Hepatocyte (in vitro differentiated cells): Measurements from ENCODE around the gene PACS1. TPM values are rescaled to one million over a fixed set of nuclear protein-coding genes. Genes with fewer than 3 reads are reported as not detected.
A peak's percentile ranks its signal among the peaks of the same experiment; 100 is the strongest.

Source experiments
- DNase-seq: peaks from one replicate; pipeline ENCODE4 v3.0.0-alpha.2; 2016; ENCODE audit warnings: low spot score
- H2AFZ ChIP-seq: fragments of 200-600 bp; sonication (generic); 2 replicates; pipeline ENCODE4 v1.6.0; 2016; ENCODE audit warnings: antibody characterized with exemption, mild to moderate bottlenecking
- H3K27ac ChIP-seq: fragments of 200-600 bp; sonication (generic); 2 replicates; pipeline ENCODE4 v1.5.1; 2016; ENCODE audit warnings: mild to moderate bottlenecking
- H3K27me3 ChIP-seq: fragments of 200-600 bp; sonication (generic); 2 replicates; pipeline ENCODE4 v1.6.1; 2016
- H3K36me3 ChIP-seq: fragments of 200-600 bp; sonication (generic); replicated peaks from 2 replicates; pipeline ENCODE4 v1.5.1; 2016; ENCODE audit warnings: low read depth; ENCODE audit not compliant: insufficient read depth
- H3K4me1 ChIP-seq: fragments of 200-600 bp; sonication (generic); 2 replicates; pipeline ENCODE4 v1.5.1; 2016; ENCODE audit warnings: mild to moderate bottlenecking, moderate library complexity; ENCODE audit not compliant: insufficient read depth
- H3K4me2 ChIP-seq: fragments of 200-600 bp; sonication (generic); 2 replicates; pipeline ENCODE4 v1.6.0; 2016
- H3K4me3 ChIP-seq: fragments of 200-600 bp; sonication (generic); 2 replicates; pipeline ENCODE4 v1.5.1; 2016; ENCODE audit warnings: mild to moderate bottlenecking
- H3K79me2 ChIP-seq: fragments of 200-600 bp; sonication (generic); 2 replicates; pipeline ENCODE4 v1.6.0; 2017; ENCODE audit warnings: mild to moderate bottlenecking
- H3K9me2 ChIP-seq: fragments of 200-600 bp; sonication (generic); replicated peaks from 2 replicates; pipeline ENCODE4 v1.6.0; 2017; ENCODE audit warnings: mild to moderate bottlenecking; ENCODE audit not compliant: insufficient read depth
- H3K9me3 ChIP-seq: fragments of 200-600 bp; sonication (generic); 2 replicates; pipeline ENCODE4 v1.5.1; 2016; ENCODE audit warnings: low read depth, mild to moderate bottlenecking
- H4K20me1 ChIP-seq: fragments of 200-600 bp; sonication (generic); 2 replicates; pipeline ENCODE4 v1.6.0; 2016; ENCODE audit warnings: mild to moderate bottlenecking; ENCODE audit not compliant: insufficient read depth, poor library complexity, severe bottlenecking
- EZH2 ChIP-seq: fragments of 200-600 bp; sonication (generic); IDR thresholded peaks from 2 replicates; pipeline ENCODE4 v1.6.1; 2016; ENCODE audit warnings: antibody characterized with exemption, mild to moderate bottlenecking, borderline replicate concordance
- EZH2phosphoT487 ChIP-seq: fragments of 200-600 bp; sonication (generic); IDR thresholded peaks from one replicate; pipeline ENCODE4 v1.6.1; 2018; ENCODE audit warnings: antibody characterized with exemption, mild to moderate bottlenecking, low read depth, moderate library complexity; ENCODE audit not compliant: unreplicated experiment, severe bottlenecking
- WGBS: methylation state at CpG from one replicate; pipeline ENCODE4 v1.1.6; 2016; ENCODE audit warnings: low lambda C conversion rate; ENCODE audit errors: missing lambda C conversion rate; 5-methylcytosine and 5-hydroxymethylcytosine counted together
- polyA plus RNA-seq: library from polyadenylated mRNA; unstranded; fragments of >200 nt; fragmentation: Nextera tagmentation; extraction: Ambion mirVana; gene quantifications from 2 replicates; pipeline ENCODE4 v1.2.1, GENCODE V29; 2016
- total RNA-seq: library from RNA; depleted of rRNA; stranded (reverse); fragments of >200 nt; gene quantifications from 2 replicates; pipeline ENCODE4 v1.2.3, GENCODE V29; 2014
- TF ChIP-seq, protein P1 (sequence below): fragments of 200-600 bp; sonication (generic); IDR thresholded peaks from 2 replicates; pipeline ENCODE4 v1.5.1; 2016; ENCODE audit warnings: antibody characterized with exemption, mild to moderate bottlenecking; ENCODE audit not compliant: poor library complexity

PACS1 gene
- total and polyA plus RNA-seq, 2 experiments from 2014 or later = 28.2 to 71.5 TPM

DNA sequence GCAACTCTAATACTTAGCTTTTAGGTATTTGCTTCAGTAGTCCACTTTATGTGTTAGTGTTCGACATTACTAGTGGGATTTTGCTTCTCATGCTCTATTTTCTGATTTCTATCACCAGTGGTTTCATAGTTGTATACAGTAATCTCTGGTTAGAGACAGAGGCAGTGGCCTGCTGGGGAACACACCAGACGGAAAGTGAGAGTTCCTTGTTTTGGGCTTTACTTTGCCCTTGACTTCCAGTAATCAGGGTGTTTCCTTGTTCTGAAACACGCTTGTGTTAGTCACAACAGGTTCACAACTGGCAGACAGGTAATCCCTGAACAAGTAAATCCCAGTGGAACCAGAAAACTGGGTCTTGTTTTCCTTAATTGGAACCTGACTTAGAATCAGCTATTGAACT is 56.0 kb downstream of the PACS1 start:
- peak overlapping the region; percentile 10 for H3K4me2 ChIP-seq
- DNase-seq = no peak
- no peaks in the 10 kb centered on the region for H3K9me3 ChIP-seq
- H2AFZ ChIP-seq = no peak overlapping the region
- TF ChIP-seq EZH2phosphoT487 (no peak), EZH2 (no peak)
- TF ChIP-seq, protein P1, sequence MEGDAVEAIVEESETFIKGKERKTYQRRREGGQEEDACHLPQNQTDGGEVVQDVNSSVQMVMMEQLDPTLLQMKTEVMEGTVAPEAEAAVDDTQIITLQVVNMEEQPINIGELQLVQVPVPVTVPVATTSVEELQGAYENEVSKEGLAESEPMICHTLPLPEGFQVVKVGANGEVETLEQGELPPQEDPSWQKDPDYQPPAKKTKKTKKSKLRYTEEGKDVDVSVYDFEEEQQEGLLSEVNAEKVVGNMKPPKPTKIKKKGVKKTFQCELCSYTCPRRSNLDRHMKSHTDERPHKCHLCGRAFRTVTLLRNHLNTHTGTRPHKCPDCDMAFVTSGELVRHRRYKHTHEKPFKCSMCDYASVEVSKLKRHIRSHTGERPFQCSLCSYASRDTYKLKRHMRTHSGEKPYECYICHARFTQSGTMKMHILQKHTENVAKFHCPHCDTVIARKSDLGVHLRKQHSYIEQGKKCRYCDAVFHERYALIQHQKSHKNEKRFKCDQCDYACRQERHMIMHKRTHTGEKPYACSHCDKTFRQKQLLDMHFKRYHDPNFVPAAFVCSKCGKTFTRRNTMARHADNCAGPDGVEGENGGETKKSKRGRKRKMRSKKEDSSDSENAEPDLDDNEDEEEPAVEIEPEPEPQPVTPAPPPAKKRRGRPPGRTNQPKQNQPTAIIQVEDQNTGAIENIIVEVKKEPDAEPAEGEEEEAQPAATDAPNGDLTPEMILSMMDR = no peak
- WGBS = 84% methylated on average over 3 of the region's 3 CpGs
- H3K4me3 ChIP-seq = no peak overlapping the region
- no peaks in the 10 kb centered on the region for H3K9me2 ChIP-seq
- H3K27ac ChIP-seq = peak overlapping the region; percentile 60
- H3K27me3 ChIP-seq = no peaks in the 10 kb centered on the region
- H3K36me3 ChIP-seq = no peaks in the 10 kb centered on the region
- H3K79me2 ChIP-seq = peaks cover 84% of the 10 kb centered on the region
- H4K20me1 ChIP-seq = no peaks in the 10 kb centered on the region
- H3K4me1 ChIP-seq = peaks cover 19% of the 10 kb centered on the region

DNA sequence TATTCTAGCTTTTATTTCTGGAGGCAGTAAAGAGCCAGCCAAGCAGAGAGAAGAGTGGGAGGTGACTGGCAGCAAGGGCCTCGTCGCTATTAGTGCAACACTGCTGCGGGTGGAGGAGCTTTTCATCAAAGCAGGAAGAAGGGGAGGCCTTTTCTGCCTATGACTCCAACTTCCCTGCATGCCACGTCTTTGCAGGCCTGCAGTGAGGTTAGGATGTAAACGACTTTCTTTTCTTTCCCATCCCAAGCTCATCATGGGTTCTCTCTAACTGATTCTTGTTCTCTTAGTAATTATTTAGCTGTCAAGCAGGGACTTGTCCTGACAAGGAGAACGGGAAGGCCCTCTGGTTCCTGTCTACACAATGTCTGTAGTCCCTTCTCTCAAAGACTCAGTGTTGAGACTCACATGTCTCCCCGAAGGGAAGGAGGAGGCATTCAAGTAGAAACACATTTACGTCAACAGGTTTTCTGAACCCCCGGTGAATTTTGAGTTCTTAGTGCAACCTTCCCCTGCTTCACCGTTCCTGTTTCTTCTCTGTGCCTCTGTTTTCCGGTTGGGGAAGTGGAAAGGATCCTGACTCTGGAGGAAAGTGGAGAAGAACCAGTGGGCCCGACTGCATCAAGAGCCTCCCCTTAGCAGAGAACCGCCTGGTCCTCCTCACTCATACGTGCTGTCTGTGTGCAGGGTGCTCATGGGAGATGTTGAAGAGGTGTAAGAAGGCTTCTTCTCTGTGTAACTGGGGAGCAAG is 56.9 kb downstream of the PACS1 start:
- H3K27me3 ChIP-seq = no peaks in the 10 kb centered on the region
- no peaks in the 10 kb centered on the region for H3K9me3 ChIP-seq
- peak; percentile 65 for DNase-seq
- no peak for TF ChIP-seq EZH2phosphoT487
- no peak for TF ChIP-seq EZH2
- TF ChIP-seq, protein P1 = no peak
- H3K36me3 ChIP-seq = no peaks in the 10 kb centered on the region
- 65% methylated on average over 14 of the region's 14 CpGs for WGBS
- peaks cover 19% of the 10 kb centered on the region for H3K4me1 ChIP-seq
- no peak overlapping the region for H2AFZ ChIP-seq
- peaks cover 85% of the 10 kb centered on the region for H3K79me2 ChIP-seq
- no peaks in the 10 kb centered on the region for H4K20me1 ChIP-seq
- no peaks in the 10 kb centered on the region for H3K9me2 ChIP-seq
- H3K27ac ChIP-seq = peak overlapping the region; percentile 86
- peak overlapping the region; percentile 49 for H3K4me2 ChIP-seq
- no peak overlapping the region for H3K4me3 ChIP-seq

DNA sequence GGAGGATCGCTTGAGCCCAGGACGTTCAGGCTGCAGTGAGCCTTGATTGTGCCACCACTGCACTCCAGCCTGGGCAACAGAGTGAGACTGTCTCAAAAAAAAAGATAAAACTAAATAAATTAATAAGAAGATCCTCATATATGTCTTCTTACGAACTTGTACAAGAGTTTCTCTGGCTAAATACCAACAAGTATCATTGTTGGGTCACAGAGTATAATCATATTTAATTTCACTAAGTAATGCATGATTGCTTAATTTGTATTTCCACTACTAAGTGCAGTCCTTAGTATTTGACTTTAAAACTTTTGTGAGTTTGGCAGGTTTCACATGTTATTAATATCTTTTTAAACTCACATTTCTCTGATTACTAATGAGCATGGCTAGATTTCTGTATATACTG is 60.9 kb downstream of the PACS1 start:
- Histone ChIP-seq H3K27me3 (no peaks in the 10 kb centered on the region), H3K36me3 (no peaks in the 10 kb centered on the region), H2AFZ (no peak overlapping the region), H4K20me1 (no peaks in the 10 kb centered on the region), H3K79me2 (peaks cover 82% of the 10 kb centered on the region), H3K4me2 (no peak overlapping the region), H3K9me2 (no peaks in the 10 kb centered on the region), H3K4me3 (no peak overlapping the region), H3K4me1 (peaks cover 13% of the 10 kb centered on the region), H3K27ac (no peak overlapping the region), H3K9me3 (no peaks in the 10 kb centered on the region)
- no peak for TF ChIP-seq EZH2
- TF ChIP-seq, protein P1 = no peak
- TF ChIP-seq EZH2phosphoT487 = no peak
- DNase-seq = no peak
- 89% methylated on average over 3 of the region's 3 CpGs for WGBS
